GM12801 (cell line): ENCODE data around the gene ANO7.

Experiments
- CTCF ChIP-seq: IDR thresholded peaks from one replicate; pipeline ENCODE4 v1.5.1; 2011; ENCODE audit warnings: control low read depth; ENCODE audit not compliant: insufficient read length; ENCODE audit errors: extremely low read depth

ANO7 gene

DNA sequence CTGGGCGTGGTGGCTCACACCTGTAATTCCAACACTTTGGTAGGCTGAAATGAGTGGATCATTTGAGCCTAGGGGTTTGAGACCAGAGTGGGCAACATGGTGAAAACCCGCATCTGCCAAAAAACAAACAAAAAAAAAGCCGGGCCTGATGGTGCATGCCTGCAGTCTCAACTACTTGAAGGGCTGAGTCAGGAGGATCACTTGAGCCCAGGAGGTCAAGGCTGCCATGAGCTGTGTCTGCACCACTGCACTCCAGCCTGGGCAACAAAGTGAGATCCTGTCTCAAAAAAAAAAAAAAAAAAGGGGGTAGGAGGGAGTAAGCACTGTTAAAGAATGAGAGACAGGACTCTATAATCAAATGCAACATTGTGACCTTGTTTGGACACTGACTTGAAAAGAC, 72.4 kb downstream of the ANO7 start:
- TF ChIP-seq CTCF: no peak

DNA sequence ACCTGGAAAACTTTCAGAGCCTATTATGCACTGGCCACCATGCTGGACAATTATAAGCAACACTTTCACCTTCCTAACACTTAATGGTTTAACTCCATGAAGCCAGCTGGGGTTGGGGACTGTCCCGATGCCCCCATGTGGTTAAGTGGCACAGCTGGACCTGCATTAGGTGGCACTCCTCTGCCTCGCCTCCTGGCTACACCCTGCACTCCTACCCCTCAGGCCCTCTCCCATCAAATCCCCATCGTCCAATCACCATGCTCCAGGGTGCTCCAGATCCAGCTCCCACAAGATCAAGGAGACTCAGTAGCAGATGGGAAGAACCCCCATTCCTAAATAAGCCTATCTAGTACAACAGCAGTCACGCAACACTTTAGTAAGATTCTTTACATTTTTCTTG, 73.2 kb downstream of the ANO7 start:
- no peak for TF ChIP-seq CTCF

- no peak for TF ChIP-seq CTCF
These were observed 74.6 kb downstream of the ANO7 start for GRCh38 chr2:241263061-241263460.

GRCh38 chr2:241265506-241265905, 77.0 kb downstream of the ANO7 start:
- TF ChIP-seq CTCF: no peak

DNA sequence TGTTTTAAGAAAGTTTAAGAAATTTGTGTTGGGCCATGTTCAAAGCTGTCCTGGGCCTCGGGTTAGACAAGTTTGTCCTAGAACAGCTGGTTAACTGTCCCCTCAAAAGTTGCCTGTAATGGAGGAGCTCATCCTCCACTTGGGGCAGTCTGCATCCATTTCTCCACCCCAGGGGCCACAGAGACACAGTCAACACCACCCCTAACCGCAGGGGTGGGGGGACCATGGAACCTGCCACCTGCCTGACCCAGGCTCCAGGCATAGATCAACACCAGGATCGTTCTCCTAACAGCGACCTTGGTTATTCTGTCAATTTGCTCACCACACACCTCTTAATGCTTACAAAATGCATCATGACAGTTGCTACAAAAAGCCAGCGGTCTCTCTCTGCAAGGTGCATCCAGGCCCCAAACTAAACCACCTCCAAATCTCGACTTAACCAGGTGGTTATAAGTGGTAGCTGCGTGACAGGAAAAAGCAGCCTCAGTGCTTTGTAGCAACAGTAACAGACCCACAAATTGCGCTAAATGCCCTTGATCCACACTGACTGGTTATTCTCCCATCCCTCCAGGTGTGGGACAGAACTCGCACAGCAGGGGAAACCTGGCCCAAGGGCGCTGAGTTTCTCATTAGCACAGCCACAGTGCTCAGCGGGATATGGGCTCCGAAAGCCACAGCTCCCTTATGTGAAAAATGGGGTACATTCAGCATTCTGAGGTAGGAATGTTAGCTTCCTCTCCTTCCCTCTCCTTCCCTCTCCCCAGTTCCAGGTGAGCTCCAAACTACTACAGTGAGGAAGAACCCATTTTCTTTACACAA, 79.0 kb downstream of the ANO7 start:
- no peak for TF ChIP-seq CTCF

- TF ChIP-seq CTCF: no peak
These were observed 79.8 kb downstream of the ANO7 start for GRCh38 chr2:241268306-241268705.

DNA sequence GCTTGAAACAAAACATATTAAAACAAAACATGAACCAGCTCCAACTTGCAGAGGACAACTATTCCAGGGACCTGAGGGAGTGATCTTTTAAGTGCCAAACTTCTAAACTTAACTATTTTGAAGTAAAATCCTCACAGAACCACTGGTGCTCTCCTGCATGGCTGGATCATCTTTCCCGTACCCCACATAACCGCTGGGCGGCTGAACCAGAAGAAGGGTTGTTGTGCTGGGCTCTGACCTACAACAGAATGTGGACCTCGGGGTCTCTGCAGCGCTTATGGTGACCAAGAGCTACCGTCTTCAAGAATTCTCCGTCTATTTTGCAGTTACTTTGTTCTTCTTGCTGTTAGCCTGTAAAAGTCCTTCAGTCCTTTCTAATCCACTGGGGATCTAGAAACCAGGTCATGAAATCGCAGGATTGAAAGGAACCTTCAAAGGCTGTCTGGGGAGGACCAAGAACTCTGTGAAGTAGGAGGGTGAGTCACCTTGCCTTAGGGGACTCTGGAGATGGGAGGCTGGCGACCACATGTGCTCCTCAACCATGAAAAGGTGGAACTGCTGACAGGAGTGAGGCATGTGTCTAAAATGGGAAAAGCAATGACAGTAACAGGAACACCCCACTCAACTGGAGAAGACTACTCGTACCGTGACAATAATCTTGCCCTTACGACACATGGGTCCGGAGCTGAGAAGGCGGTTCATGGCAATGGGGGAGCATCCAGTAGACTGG, 80.4 kb downstream of the ANO7 start:
- TF ChIP-seq CTCF: no peak
